IMR-90 (cell line): ENCODE results near the gene ZXDC. TPM values are rescaled to one million over a fixed set of nuclear protein-coding genes. Genes with fewer than 3 reads are reported as not detected.

Experiments used
- ATAC-seq: fragments of 200-7000 bp; cut with Tn5 transposase; 2 replicates; pipeline ENCODE4 v1.9.1; 2020; ENCODE audit warnings: low read depth, mild to moderate bottlenecking, moderate library complexity
- BruUV-seq: library from RNA; stranded (reverse); fragments of 400-500 nt; replicated peaks from 2 replicates; lab custom pipeline; 2021; lab: Mats Ljungman, UMichigan
- CTCF ChIA-PET: fragments of 300-600 bp; formaldehyde crosslinking; extraction: SDS; loops from one replicate; lab custom pipeline; 2021; ENCODE audit warnings: antibody characterized with exemption; lab: Yijun Ruan, JAX
- POLR2A ChIA-PET: fragments of 300-600 bp; sonication (Branson Sonifier 250); formaldehyde crosslinking; loops from one replicate; lab custom pipeline; 2022; ENCODE audit warnings: antibody characterized with exemption; ENCODE audit not compliant: unreplicated experiment; lab: Charles Lee
- DNase-seq: peaks from one replicate; pipeline ENCODE4 v3.0.0; 2013
- H2AFZ ChIP-seq: replicated peaks from 2 replicates; pipeline ENCODE3; 2013; ENCODE audit warnings: low read length, mild to moderate bottlenecking; ENCODE audit not compliant: poor library complexity
- H2AK5ac ChIP-seq: 2 replicates; pipeline ENCODE4 v1.6.1; 2013; ENCODE audit warnings: low read depth, low read length, inconsistent platforms
- H2AK9ac ChIP-seq: replicated peaks from 2 replicates; pipeline ENCODE3; 2013; ENCODE audit warnings: mild to moderate bottlenecking, low read depth, low read length, moderate library complexity; ENCODE audit not compliant: poor library complexity
- H2BK120ac ChIP-seq: 2 replicates; pipeline ENCODE4 v1.6.1; 2013; ENCODE audit warnings: low read depth, low read length, inconsistent platforms
- H2BK15ac ChIP-seq: 3 replicates; pipeline ENCODE4 v1.6.1; 2013; ENCODE audit warnings: low read depth, low read length, inconsistent platforms
- H2BK20ac ChIP-seq: 2 replicates; pipeline ENCODE4 v1.6.1; 2013; ENCODE audit warnings: low read depth, mild to moderate bottlenecking, inconsistent platforms, low read length, moderate library complexity
- H2BK5ac ChIP-seq: 2 replicates; pipeline ENCODE4 v1.6.1; 2013; ENCODE audit warnings: mild to moderate bottlenecking, low read depth, low read length, inconsistent platforms; ENCODE audit not compliant: poor library complexity, severe bottlenecking
- H3K14ac ChIP-seq: replicated peaks from 2 replicates; pipeline ENCODE4 v1.6.1; 2013; ENCODE audit warnings: low read depth, low read length, inconsistent platforms
- H3K18ac ChIP-seq: 2 replicates; pipeline ENCODE4 v1.6.1; 2013; ENCODE audit warnings: low read depth, low read length, control low read depth
- H3K23ac ChIP-seq: 2 replicates; pipeline ENCODE4 v1.6.1; 2013; ENCODE audit warnings: low read depth, low read length, inconsistent platforms
- H3K27ac ChIP-seq: 2 replicates; pipeline ENCODE4 v1.5.1; 2013; ENCODE audit warnings: mild to moderate bottlenecking, control low read depth, low read length; ENCODE audit not compliant: insufficient read depth
- H3K27me3 ChIP-seq: 2 replicates; pipeline ENCODE4 v1.6.1; 2013; ENCODE audit warnings: low read length; ENCODE audit not compliant: control insufficient read depth, insufficient read depth
- H3K36me3 ChIP-seq: 2 replicates; pipeline ENCODE4 v1.6.1; 2013; ENCODE audit warnings: low read length, mixed read lengths; ENCODE audit not compliant: control insufficient read depth, insufficient read depth
- H3K4ac ChIP-seq: 2 replicates; pipeline ENCODE4 v1.6.1; 2013; ENCODE audit warnings: low read depth, low read length, inconsistent platforms
- H3K4me1 ChIP-seq: 2 replicates; pipeline ENCODE4 v1.6.1; 2013; ENCODE audit warnings: low read length, mixed read lengths; ENCODE audit not compliant: control insufficient read depth, insufficient read depth
- H3K4me2 ChIP-seq: 2 replicates; pipeline ENCODE4 v1.6.1; 2013; ENCODE audit warnings: low read depth, mild to moderate bottlenecking, control low read depth, low read length, moderate library complexity
- H3K4me3 ChIP-seq: 2 replicates; pipeline ENCODE4 v1.5.1; 2013; ENCODE audit warnings: low read depth, mild to moderate bottlenecking, control low read depth, low read length, moderate library complexity; ENCODE audit not compliant: insufficient read depth
- H3K56ac ChIP-seq: 2 replicates; pipeline ENCODE4 v1.6.1; 2013; ENCODE audit warnings: low read length, inconsistent platforms; ENCODE audit not compliant: insufficient read depth; ENCODE audit errors: extremely low read depth
- H3K79me1 ChIP-seq, 2 experiments: 2 replicates each; pipeline ENCODE4 v1.6.1; 2013; ENCODE audit warnings: low read length in 2 of 2, inconsistent platforms in 1 of 2, low read depth in 1 of 2
- H3K9ac ChIP-seq: 2 replicates; pipeline ENCODE4 v1.6.1; 2013; ENCODE audit warnings: low read depth, low read length, control low read depth
- H3K9me1 ChIP-seq: 2 replicates; pipeline ENCODE4 v1.6.1; 2013; ENCODE audit warnings: low read length, inconsistent platforms; ENCODE audit not compliant: insufficient read depth
- H3K9me3 ChIP-seq: 2 replicates; pipeline ENCODE4 v1.6.1; 2013; ENCODE audit warnings: low read length; ENCODE audit not compliant: control insufficient read depth, insufficient read depth
- H4K20me1 ChIP-seq: 2 replicates; pipeline ENCODE4 v1.6.1; 2013; ENCODE audit warnings: low read length, inconsistent platforms; ENCODE audit not compliant: insufficient read depth
- H4K5ac ChIP-seq: 2 replicates; pipeline ENCODE4 v1.6.1; 2013; ENCODE audit warnings: mild to moderate bottlenecking, low read depth, low read length, control low read depth
- H4K8ac ChIP-seq, 2 experiments: 2 replicates each; pipeline ENCODE4 v1.6.1; 2013; ENCODE audit warnings: low read depth in 2 of 2, low read length in 2 of 2, control low read depth in 1 of 2, inconsistent platforms in 1 of 2
- H4K91ac ChIP-seq: 2 replicates; pipeline ENCODE4 v1.6.1; 2013; ENCODE audit warnings: low read depth, low read length, inconsistent platforms; ENCODE audit not compliant: insufficient read depth
- BHLHE40 ChIP-seq: fragments of 150-350 bp; IDR thresholded peaks from 2 replicates; pipeline ENCODE4 v1.6.1; 2016; ENCODE audit warnings: mild to moderate bottlenecking, low read depth, low read length
- CHD1 ChIP-seq: IDR thresholded peaks from 2 replicates; pipeline ENCODE4 v1.6.1; 2012; ENCODE audit warnings: low read depth, low read length, improper control_type of control experiment
- FOS ChIP-seq: fragments of 150-350 bp; IDR thresholded peaks from 2 replicates; pipeline ENCODE4 v1.6.1; 2016; ENCODE audit warnings: low read depth, low read length
- MAZ ChIP-seq: IDR thresholded peaks from 2 replicates; pipeline ENCODE4 v1.6.1; 2012; ENCODE audit warnings: low read depth, mild to moderate bottlenecking, low read length, improper control_type of control experiment, moderate library complexity, borderline replicate concordance
- MXI1 ChIP-seq: IDR thresholded peaks from 2 replicates; pipeline ENCODE4 v1.6.1; 2012; ENCODE audit warnings: low read depth, mild to moderate bottlenecking, low read length, moderate library complexity, borderline replicate concordance
- RCOR1 ChIP-seq: IDR thresholded peaks from 2 replicates; pipeline ENCODE4 v1.6.1; 2012; ENCODE audit warnings: mild to moderate bottlenecking, low read length, improper control_type of control experiment; ENCODE audit not compliant: insufficient replicate concordance
- RFX5 ChIP-seq: IDR thresholded peaks from 2 replicates; pipeline ENCODE4 v1.8.0; 2012; ENCODE audit warnings: low read depth, mild to moderate bottlenecking, low read length, moderate library complexity
- SMC3 ChIP-seq: fragments of 150-350 bp; IDR thresholded peaks from 2 replicates; pipeline ENCODE4 v1.6.1; 2016; ENCODE audit warnings: low read depth, mild to moderate bottlenecking, antibody characterized with exemption, low read length, moderate library complexity
- WGBS, 2 experiments: methylation state at CpG; one replicate each; pipeline versions ENCODE4 v1.1.5 to v1.1.7; 2013; ENCODE audit warnings: missing lambda C conversion rate in 2 of 2; ENCODE audit not compliant: insufficient read length in 1 of 2; ENCODE audit errors: extremely low coverage in 2 of 2; 5-methylcytosine and 5-hydroxymethylcytosine counted together
- dilution Hi-C: fragments of 300-500 bp; cut with HindIII; formaldehyde crosslinking; loops from one replicate; pipeline ENCODE4 v1.14.3; 2018; ENCODE audit warnings: low sequenced_read_pairs; ENCODE audit not compliant: unreplicated experiment
- in situ Hi-C: fragments of 300-500 bp; cut with MboI; formaldehyde crosslinking; loops from 3 replicates; pipeline ENCODE4 v1.14.3; 2019; ENCODE audit warnings: low sequenced_read_pairs, inconsistent platforms, mixed read lengths
- intact Hi-C: fragments of 100-400 bp; cut with micrococcal nuclease; formaldehyde crosslinking; loops from 2 replicates; pipeline ENCODE4 v1.10.0; 2022
- polyA plus RNA-seq, 3 experiments: library from polyadenylated mRNA; depleted of rRNA; stranded (reverse); fragments of >200 nt; gene quantifications; 2 replicates each; pipeline ENCODE4 v1.2.3, GENCODE V29; 2012; ENCODE audit warnings: low replicate concordance in 1 of 3
- total RNA-seq: library from RNA; depleted of rRNA; stranded (reverse); fragments of >200 nt; gene quantifications from 2 replicates; pipeline ENCODE4 v1.2.3, GENCODE V29; 2012
- TF ChIP-seq, protein P1 (sequence below): conservative IDR thresholded peaks from 2 replicates; pipeline ENCODE4 v1.5.1; 2012; ENCODE audit warnings: mild to moderate bottlenecking, low read depth, low read length, improper control_type of control experiment
- TF ChIP-seq, protein P2 (sequence below): fragments of 150-350 bp; IDR thresholded peaks from 2 replicates; pipeline ENCODE4 v1.6.1; 2017; ENCODE audit warnings: mild to moderate bottlenecking, antibody characterized with exemption, low read length, low read depth

ZXDC gene
- total and polyA plus RNA-seq, 2 of the 4 experiments (the other 2 are of a cell fraction) = 11.5 to 14.3 TPM

DNA sequence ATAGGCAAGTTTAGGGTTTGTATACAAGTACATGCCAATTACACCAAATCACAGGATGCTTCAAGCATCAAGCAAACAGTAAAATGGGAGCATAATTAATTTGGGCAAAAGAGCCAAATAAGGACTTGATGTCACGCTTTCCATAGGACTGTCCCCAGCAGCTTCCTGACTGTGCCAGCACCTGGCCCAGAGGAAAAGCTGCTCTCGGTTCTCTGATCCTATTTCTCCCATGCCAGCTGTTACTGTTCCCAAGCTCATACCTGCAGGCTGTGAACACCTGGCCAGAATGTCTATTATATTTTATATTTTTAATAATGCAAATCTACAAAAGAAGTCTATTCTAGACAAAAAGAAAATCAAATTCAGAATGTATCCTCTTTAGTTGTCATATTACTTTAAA, 12.2 kb downstream of the ZXDC start:
- H2AK9ac ChIP-seq = no peak overlapping the region
- peaks cover 78% of the 10 kb centered on the region for H3K36me3 ChIP-seq
- H3K4me1 ChIP-seq = no peaks in the 10 kb centered on the region; the same call in 1 of the 2 replicates
- H4K8ac ChIP-seq = no peak overlapping the region
- H4K91ac ChIP-seq = no peak overlapping the region
- H3K27ac ChIP-seq = no peak overlapping the region
- H3K23ac ChIP-seq = no peak overlapping the region
- dilution Hi-C loops (no loop called here), in situ Hi-C loops (no loop called here), intact Hi-C loops (no loop called here)
- TF ChIP-seq RCOR1 = no peak
- TF ChIP-seq CHD1 = no peak
- no peak for TF ChIP-seq SMC3
- TF ChIP-seq, protein P1, sequence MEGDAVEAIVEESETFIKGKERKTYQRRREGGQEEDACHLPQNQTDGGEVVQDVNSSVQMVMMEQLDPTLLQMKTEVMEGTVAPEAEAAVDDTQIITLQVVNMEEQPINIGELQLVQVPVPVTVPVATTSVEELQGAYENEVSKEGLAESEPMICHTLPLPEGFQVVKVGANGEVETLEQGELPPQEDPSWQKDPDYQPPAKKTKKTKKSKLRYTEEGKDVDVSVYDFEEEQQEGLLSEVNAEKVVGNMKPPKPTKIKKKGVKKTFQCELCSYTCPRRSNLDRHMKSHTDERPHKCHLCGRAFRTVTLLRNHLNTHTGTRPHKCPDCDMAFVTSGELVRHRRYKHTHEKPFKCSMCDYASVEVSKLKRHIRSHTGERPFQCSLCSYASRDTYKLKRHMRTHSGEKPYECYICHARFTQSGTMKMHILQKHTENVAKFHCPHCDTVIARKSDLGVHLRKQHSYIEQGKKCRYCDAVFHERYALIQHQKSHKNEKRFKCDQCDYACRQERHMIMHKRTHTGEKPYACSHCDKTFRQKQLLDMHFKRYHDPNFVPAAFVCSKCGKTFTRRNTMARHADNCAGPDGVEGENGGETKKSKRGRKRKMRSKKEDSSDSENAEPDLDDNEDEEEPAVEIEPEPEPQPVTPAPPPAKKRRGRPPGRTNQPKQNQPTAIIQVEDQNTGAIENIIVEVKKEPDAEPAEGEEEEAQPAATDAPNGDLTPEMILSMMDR = no peak
- no peak for TF ChIP-seq FOS
- no peak for TF ChIP-seq MAZ
- no peak for TF ChIP-seq MXI1
- TF ChIP-seq RFX5 = no peak
- TF ChIP-seq BHLHE40 = no peak
- TF ChIP-seq, protein P2, sequence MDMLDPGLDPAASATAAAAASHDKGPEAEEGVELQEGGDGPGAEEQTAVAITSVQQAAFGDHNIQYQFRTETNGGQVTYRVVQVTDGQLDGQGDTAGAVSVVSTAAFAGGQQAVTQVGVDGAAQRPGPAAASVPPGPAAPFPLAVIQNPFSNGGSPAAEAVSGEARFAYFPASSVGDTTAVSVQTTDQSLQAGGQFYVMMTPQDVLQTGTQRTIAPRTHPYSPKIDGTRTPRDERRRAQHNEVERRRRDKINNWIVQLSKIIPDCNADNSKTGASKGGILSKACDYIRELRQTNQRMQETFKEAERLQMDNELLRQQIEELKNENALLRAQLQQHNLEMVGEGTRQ = no peak
- H3K4me3 ChIP-seq = no peak overlapping the region
- H2BK15ac ChIP-seq = no peak overlapping the region
- no peak overlapping the region for H2BK20ac ChIP-seq
- ATAC-seq (no peak), DNase-seq (no peak)
- POLR2A ChIA-PET = no interaction called here
- no peak overlapping the region for H2AK5ac ChIP-seq
- H3K27me3 ChIP-seq = no peaks in the 10 kb centered on the region
- no peaks in the 10 kb centered on the region; the same call in 1 of the 2 replicates for H3K9me1 ChIP-seq
- H3K14ac ChIP-seq = no peak overlapping the region
- H3K4me2 ChIP-seq = no peak overlapping the region
- H3K9me3 ChIP-seq = no peaks in the 10 kb centered on the region
- no peak overlapping the region for H3K18ac ChIP-seq
- H4K5ac ChIP-seq = no peak overlapping the region
- H3K4ac ChIP-seq = no peak overlapping the region
- H2BK120ac ChIP-seq = no peak overlapping the region
- no TSS peak for BruUV-seq
- peaks cover 34 to 49% of the 10 kb centered on the region in 2 experiments for H3K79me1 ChIP-seq
- no peak overlapping the region for H3K9ac ChIP-seq
- H4K20me1 ChIP-seq = peaks cover 25% of the 10 kb centered on the region
- no peak overlapping the region for H2BK5ac ChIP-seq
- CTCF ChIA-PET = no interaction called here
- 100% methylated on average over 1 of the region's 2 CpGs; no CpG with 5 or more reads in 1 of the 2 experiments for WGBS, 2 experiments
- no peak overlapping the region for H2AFZ ChIP-seq
- H3K56ac ChIP-seq = no peak overlapping the region
